Right renal pelvis (tissue), 4 donors: ENCODE data around the gene LAMA5. TPM values are rescaled to one million over a fixed set of nuclear protein-coding genes. Genes with fewer than 3 reads are reported as not detected.
"Not testable (repeated sequence)": the region's sequence is repeated elsewhere in the genome, so short reads cannot be mapped to it uniquely, and the experiment has no call there.

ENCODE experiments used
- DNase-seq, 4 donors: peaks; one replicate each; pipeline ENCODE4 v3.0.0-alpha.2; 2013; ENCODE audit warnings: low read depth in 4 of 4, low spot score in 3 of 4, missing footprints in 1 of 4
- polyA plus RNA-seq, 4 donors: library from polyadenylated mRNA; unstranded; fragments of 120-200 nt; gene quantifications; one replicate each; pipeline ENCODE4 v1.2.1, GENCODE V29; 2013; ENCODE audit not compliant: insufficient read length in 4 of 4

The LAMA5 gene
- polyA plus RNA-seq, 4 donors, result 104 to 196 (median 133) TPM

DNA sequence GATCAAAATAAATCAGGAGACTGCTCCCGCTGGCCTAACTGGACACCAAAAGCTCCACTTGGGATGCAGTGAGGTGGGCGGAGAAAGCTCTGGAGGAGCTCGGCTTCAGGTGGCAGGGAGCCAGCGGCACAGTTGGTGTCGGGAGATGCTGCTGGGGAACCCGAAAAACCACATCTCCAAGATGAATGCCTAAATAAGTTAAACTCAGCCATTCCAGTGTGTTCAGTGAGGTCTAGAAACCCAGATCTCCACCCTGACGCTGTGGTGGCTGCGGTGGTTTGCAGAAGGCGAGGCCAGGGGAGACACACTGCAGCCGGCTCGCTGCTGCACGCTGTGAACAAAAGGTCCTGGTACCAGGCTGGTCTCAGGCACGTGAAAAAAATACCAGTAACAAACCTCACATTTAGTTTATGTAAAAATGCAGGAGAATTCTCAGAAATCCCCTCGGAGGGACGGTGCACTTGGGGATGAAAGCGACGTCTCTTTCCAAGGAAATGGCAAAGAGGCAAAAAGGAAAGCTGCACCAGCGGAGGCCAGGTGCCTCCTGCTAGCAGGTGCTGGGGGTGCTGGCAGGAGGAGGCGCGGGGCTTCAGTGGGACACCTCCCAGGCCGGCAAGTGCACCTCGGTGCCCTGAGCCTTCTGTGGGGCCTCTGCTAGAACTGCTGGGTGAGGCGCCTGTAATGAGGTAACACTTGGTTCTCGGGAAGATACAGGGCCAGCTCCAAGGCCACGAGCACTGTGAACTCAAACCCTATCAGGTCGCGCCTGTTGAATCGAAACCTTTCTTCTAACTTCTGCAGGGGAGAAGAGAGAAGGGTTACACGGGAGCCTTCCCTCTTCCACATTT is 23.4 kb upstream of the LAMA5 start:
- DNase-seq, result no peak

DNA sequence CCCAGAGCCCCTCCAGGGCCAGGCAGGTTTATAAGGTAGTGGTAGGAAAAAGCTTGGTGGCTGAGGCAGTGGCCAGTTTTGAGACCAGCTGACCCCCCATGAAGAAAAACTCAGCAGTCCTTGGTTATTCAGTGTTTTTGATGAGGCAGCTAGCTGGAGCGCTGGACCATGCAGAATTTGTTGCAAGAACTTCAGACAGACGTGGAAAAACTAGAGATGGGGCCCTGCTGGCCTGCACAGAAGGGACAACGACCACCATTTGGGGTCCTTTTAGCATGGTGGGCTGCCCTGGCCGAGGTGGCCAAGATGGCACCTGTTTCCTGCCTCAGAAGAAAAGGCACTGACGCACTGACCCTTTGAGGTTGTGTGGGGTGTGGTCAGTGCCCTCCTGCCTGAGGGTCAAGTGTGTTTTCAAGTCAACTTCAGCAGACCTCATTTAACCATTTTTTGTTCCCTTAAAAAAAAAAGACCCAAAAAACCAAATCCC is 22.5 kb upstream of the LAMA5 start:
- no peak for DNase-seq

DNA sequence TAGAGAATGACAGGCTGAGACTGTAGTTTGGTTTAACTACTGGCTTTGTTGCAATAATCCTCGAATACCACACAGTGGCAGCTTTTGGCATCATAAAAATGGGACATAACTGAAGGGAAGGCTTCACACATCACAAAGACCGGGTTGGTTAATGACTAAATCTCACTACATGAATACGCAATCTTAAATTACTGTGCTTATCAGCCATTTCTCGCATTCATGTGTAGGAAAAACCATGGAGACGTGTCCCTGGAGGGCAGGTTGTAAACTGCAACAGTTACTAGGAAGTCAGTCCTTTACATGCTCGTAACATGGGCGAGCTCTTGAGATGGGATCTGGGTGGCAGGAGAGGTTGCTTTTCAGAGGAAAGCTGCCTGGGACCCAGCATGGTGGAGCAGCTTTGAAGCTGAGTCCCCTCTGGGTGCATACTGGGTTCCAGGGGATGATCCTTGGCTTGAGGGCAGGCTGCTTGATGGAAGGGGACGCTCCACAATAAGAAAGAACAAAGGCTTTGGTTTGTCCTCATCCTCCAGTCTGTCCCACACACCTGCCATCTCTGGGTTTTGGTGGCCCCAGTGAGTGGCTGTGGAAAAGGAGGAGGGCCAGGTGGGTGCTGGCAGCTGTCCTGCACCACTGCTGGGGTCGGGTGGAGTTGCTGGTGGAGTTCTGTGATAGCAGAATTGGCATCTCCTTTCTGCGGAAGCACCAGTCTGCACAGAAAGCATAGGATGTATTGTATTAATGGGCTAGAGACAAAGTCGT is 21.9 kb upstream of the LAMA5 start:
- no peak for DNase-seq

DNA sequence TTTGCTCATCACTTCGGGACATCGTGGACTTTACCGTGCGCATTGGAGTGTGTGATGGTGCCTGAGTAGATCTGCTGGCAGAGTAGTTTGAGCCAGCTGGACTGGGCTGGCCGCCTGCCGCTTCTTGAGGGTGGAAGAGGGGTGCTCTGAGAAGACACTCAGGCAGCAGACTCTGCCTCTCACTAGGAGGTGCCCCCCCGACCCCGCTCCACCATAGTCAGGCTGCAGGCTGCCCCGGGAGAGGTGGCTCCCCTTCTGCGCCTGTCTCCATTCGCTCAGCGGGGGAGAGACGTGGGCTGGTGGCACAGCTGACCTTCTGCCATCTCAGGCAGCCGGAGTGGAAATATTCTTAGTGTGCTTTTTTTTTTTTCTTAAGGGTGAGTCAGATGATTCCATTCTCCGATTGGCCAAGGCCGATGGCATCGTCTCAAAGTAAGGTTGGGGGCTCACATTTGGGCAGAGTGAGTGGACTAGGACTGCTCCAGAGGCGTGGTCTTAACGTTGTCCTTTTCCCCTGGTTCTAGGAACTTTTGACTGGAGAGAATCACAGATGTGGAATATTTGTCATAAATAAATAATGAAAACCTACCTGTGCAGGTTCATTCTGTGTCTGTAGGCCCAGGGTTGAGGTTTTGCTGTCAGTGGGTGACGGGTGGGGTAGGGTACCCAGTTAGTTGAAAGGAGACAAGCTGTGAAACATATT is 21.0 kb upstream of the LAMA5 start:
- DNase-seq, result no peak

DNA sequence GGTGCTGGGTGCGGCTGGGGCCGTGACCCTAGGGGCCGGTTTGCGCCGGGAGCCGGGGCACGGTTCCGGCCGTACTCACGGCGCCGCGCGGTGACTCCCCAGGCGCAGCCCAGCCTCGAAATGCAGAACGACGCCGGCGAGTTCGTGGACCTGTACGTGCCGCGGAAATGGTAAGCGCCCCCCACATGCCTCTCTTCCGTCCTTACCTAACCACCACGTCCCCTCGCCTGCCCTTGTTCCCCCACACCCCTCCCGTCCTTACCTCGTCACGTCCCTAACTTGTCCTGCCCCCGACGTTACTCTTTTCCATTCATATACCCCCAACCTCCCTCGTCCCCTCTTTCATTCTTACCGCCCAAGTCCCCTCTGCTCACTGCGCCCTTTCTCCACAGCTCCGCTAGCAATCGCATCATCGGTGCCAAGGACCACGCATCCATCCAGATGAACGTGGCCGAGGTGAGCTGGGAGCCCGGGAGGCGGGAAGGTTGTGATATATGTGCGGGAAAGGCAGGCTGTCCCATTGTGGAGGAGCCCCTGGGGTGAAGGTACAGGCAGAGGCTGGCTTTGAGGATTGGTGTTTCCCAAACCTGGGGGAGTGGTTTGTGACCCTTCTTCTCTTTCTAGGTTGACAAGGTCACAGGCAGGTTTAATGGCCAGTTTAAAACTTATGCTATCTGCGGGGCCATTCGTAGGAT is 20.3 kb upstream of the LAMA5 start:
- DNase-seq, result no peak

DNA sequence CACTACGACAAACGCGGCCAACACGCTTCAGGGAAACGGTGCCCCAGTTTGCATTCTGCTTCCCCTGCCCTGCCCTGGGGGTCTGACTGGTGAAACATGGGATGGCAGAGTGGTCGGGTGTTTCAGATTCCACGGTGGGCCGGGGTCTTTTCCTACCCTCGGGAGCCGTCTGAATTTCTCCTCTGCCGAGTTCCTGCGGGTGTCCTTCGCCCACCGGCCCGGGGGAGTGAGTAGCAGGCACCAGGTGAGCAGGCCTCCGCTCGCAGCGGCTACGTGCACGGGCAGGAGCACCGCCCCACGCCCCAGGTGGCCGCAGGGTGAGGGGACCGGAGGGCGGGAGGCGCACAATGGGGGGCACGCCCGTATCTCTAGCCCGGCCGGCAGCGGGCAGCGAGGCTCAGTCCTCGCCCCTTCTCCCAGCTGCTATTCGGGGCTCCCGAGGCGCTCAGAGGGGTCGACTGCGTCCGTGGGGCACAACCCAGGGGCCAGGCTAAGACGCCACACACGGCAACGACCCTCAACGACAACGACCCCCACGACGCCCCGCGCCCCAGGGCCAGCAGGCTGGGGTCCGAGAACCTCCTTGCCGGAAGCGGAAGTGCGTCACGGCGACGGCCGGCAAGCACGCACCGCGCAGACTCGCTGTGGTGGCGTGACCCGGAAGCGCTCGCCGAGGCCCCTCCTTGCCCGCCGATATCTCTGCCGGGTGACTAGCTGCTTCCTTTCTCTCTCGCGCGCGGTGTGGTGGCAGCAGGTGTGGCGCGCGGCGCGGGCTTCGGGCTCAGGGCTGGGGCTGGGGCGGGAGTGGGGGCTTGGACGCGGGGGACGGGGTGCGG is 19.5 kb upstream of the LAMA5 start, which contains the start of gene RPS21:
Gene RPS21 (plus strand): TSS at position 721 of the 836 bp plus-strand sequence. CDS start 236 bp downstream, outside the sequence.
- peak; percentile 83 to 87 (median 84) for DNase-seq

DNA sequence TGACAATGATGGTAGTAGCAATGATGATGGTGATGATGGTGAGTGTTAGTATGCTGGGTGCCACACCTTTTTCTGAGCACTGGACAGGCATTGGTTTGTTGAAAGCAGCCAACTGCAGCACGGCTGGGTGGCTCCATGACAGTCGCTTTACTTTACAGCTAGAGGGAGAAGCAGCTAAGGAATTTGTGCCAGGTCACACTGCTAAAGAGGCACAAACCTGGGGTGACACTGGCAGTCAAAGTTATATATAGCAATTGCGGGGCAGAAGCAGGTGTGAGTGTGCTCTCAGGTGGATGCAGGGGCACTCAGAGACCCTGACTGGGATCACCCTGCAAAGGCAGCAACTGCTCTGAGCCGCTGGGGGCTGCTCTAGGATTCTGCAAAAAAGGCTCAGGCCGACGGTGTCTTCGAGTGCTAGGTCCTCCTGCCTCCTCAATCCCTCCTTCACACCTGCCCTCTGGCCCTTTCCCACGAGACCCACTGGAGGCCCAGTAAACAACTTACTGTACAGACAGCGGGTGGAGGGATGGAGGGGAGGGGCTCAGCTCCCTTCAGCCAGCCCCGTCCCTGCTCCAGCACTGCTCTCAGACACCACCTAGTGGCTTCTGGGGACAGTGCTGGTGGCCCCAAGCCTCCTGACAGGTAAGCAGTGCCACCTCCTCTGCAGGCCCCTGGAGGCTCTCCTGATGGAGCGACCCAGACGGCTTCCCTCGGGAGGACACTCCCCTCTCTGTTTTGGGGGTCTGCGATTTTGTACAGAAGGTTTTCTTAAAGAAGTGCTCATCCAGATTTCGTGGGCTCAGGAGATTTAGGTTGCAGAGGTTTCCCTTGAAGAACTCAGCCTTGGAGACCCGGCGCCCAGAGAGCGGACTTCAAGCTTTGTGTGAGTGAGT is 15.4 kb upstream of the LAMA5 start:
- peak in 1 of 4 donors; percentile 64 for DNase-seq

DNA sequence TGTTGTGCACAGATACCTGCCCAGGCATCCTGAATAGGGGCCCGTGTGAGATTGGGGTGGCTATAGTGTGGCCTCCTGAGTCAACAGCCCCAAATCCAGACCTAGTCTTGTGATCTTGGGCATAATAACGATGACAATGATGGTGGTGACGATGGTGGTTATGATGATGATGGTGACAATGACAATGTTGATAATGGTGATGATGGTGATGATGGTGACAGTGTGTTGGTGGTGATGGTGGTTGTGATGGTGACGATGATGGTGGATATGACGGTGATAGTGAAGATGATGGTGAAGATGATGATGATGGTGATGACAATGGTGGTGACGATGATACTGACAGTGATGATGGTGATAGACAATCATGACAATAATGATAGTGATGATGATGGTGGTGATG is 14.7 kb upstream of the LAMA5 start:
- DNase-seq, result no peak

DNA sequence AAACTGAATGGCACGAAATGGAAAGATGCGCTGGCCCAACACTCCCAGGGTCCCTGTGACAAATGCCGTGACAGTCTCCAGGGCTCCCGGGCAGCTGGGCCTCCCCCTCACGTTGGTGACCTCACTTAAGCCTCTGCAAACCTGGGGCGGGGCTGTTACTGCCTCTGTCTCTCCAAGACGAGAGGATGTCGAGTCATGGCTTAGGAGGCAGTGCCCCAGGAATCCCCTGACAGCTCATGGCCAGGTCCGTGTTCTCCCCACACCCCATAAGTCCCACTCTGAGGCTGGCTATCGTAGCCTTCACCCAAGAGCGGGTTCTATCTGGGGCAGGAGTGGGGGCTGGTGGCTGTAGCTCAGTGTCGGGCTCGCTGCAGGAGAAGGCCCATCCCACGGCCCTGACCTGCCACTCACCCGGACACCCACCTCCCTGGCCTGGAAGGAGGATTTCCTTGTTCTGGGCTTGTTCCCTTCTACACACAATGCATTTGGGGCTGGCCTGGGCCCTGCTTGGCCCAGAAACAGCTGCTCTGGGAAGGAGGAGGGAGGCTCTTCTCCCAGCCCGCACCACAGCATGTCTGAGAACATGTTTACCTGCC is 14.2 kb upstream of the LAMA5 start:
- DNase-seq, result no peak

DNA sequence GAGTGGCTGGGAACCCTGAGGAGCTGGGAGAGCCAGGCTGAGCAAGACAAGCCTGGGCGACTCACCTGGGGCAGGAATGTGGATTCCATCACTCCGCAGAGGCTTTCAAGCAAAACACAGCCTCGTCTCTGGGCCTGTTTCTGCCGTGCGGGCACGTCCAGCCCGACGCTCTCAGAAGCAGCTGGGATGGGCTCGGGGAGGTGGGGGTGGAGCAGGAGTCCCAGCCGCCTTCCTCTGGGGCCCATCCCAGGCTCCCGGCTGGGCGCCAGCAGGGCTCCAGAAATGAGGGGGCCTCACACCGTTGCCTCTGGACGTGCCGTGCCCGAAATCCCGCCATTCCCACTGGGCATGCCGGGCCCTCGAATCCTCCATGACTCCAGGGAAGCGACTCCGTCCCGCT is 11.1 kb upstream of the LAMA5 start:
- DNase-seq, result no peak

DNA sequence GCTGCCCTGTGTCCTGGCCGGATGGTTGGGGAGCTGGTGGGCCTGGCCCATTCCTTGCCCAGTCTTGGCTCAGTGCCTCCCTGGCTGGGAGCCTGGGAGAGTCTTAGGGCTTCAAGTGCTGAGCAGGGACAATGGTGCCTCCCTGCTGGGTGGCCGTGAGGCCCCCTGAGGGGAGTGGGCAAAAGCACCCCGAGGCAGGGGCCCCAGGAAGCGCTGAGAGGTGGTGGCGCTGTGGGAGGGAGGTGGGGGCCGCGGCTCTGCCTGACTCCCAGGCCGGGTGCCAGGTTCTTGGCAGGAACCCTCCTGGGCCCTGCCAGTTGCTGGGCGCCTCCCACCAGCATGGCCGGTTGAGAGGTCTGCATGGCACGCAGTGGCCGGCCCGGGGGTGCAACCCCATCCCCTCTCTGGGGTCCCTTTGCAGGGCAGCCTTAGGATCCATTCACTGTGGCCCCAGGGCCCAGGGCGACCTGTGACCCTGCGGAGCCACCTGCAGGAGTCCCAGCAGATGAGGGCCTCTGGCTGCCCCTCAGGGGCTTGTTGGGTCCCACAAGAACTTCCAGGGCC is 10.6 kb upstream of the LAMA5 start:
- no peak for DNase-seq

DNA sequence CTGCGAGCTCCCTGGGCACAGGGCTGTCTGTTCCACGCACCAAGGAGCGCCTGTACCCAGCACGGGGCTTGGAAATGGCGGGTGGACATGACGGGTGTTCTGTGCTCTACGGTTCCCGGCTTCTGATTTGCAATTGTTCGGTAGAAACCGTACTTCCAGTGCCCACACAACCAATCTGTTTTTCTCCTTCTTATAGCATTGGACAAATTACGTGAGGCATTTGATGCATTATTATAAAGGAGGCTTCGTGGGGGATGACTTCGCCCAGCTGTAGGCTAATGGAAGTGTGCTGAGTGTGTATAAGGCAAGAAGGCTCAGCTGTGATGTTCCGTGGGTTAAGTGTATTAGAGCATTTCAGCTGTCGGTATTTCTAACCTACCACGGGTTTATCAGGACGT is 10.0 kb upstream of the LAMA5 start:
- no peak for DNase-seq

DNA sequence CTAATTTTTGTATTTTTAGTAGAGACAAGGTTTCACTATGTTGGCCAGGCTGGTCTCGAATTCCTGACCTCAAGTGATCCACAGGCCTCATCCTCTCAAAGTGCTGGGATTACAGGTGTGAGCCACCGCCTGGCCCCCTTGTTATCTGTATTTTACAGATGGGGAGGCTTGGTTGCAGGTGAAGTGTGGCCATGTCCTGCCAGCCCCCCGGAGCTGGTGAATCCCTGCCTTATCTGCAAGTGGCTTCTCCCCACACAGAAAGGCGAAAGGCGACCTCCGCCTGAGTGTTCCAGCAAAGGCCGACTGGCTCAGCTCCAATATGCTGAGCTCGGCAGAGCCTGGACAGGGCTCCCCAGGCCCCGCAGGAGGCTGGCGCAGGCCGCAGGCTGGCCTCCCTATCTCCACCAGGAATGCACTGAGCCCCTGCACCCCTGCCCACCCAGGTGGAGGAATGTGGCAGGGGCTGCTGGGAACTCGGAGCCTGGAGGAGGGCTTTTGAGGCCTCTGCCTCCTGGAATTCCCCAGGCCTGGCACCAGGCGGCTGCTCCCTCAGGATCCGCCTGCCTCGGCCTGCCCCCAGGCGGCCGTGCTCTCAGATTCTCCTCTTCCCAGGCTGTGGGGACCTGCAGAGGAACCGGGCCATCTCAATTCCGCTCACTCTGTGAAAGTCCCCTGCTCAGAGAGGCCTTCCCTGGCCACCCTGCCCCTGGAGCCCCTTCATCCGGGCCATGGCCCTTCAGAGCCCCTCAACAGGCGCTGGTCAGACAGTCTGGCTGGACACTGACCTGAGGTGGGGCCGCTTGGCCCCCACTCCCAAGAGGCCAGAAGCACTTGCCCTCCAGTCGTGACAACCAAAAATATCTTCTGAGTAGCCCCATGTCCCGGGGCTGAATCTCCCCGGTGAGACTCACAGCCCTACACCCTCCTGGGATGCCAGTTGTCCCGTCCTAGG is 9.3 kb upstream of the LAMA5 start:
- DNase-seq, result no peak

DNA sequence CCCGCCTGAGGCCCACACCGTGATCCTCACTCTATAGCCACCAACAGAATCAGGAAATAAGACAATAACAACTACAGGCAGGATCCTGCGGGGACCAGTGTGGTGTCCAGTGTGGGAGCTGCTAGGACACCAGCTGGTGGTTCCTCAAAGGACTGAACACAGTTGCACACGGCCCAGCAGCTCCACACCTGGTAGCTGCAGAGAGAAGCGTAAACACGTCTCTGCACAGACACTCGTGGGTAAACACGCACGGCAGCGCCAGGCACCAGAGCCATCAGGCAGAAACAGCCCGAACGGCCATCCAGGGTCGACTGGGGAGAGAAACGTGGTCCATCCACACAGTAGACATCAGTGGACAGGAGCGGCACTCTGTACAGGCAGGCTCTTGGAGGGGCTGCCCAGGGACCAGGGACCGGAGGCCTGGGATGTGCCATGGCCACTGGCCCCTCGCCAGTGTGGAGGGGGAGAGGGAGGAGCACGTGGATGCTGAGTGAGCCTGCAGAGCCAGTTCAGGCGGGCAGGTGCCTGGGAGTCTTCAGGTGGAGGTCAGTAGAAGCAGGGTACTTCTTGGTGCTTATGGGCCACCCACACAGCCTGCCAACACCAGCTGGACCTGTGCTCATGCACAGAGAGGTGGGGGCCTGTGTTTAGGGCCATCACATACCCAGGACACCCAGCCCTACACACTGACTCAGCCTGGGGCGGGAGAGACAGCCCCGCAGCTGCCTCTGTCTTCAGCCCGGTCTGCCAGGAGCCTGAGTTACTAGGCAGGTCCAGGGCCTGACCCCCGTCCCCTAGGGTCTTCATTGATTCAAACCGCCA is 7.4 kb upstream of the LAMA5 start:
- DNase-seq, result no peak

DNA sequence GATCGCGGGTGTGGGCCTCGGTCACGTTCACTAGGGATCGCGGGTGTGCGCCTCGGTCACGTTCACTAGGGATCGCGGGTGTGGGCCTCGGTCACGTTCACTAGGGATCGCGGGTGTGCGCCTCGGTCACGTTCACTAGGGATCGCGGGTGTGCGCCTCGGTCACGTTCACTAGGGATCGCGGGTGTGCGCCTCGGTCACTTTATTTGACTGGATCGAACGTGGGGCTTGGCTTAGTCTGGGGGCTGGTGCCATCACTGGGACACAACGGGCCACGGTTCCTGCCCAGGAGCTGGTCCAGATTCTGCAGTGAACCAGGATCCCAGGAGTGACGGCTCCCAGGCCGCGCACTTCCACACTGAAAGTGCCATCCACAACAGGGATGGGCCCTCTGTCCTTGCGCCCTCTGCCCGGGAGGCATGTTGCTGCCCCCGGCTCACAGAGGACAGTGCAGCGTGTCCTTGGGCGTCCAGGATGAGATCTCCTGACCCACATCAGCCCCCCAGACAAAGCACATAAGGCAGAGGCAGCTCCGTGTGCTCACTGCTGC is 6.6 kb upstream of the LAMA5 start:
- not testable (repeated sequence) for DNase-seq
